Left lung (tissue), 10 donors: ENCODE data around the gene PTPRN2. TPM values are rescaled to one million over a fixed set of nuclear protein-coding genes. Genes with fewer than 3 reads are reported as not detected.

Experiments
- ATAC-seq: fragments of 200-7000 bp; cut with Tn5 transposase; one replicate; pipeline ENCODE4 v1.9.1; 2020; ENCODE audit warnings: moderate library complexity
- DNase-seq, 4 donors: peaks; one replicate each; pipeline ENCODE4 v3.0.0-alpha.2; 2013 to 2020
- H3K27ac ChIP-seq, 2 donors: fragments of 200-600 bp; sonication (generic) in 1 of 2; one replicate each; pipeline versions ENCODE4 v1.5.0 to v1.8.0; 2020 to 2021
- H3K27me3 ChIP-seq, 2 donors: fragments of 200-600 bp; sonication (generic) in 1 of 2; one replicate each; pipeline versions ENCODE4 v1.5.0 to v1.8.0; 2020 to 2021
- H3K36me3 ChIP-seq, 2 donors: fragments of 200-600 bp; sonication (generic) in 1 of 2; one replicate each; pipeline versions ENCODE4 v1.5.0 to v1.8.0; 2020 to 2021
- H3K4me1 ChIP-seq, 2 donors: fragments of 200-600 bp; one replicate each; pipeline ENCODE4 v1.8.0; 2021
- H3K4me3 ChIP-seq, 2 donors: fragments of 200-600 bp; sonication (generic) in 1 of 2; one replicate each; pipeline versions ENCODE4 v1.5.0 to v1.8.0; 2020 to 2021; ENCODE audit warnings: mild to moderate bottlenecking in 1 of 2
- H3K9me3 ChIP-seq, 2 donors: fragments of 200-600 bp; sonication (generic) in 1 of 2; one replicate each; pipeline versions ENCODE4 v1.5.0 to v1.8.0; 2020 to 2021
- CTCF ChIP-seq, 2 donors: fragments of 200-600 bp; sonication (generic) in 1 of 2; IDR thresholded peaks; one replicate each; pipeline versions ENCODE4 v1.5.0 to v1.8.0; 2021; ENCODE audit warnings: antibody characterized with exemption in 2 of 2
- intact Hi-C, 2 donors: fragments of 100-400 bp; cut with DNase I; formaldehyde crosslinking; loops; one replicate each; pipeline versions ENCODE4 v1.11.2 to v1.14.2; 2022
- polyA plus RNA-seq, 6 donors: library from polyadenylated mRNA; unstranded; fragments of 120-200 nt; gene quantifications; one replicate each; pipeline ENCODE4 v1.2.1, GENCODE V29; 2013; ENCODE audit not compliant: insufficient read length in 6 of 6
- total RNA-seq, 2 donors: library from RNA; stranded (reverse); fragmentation: NEBNext Ultra II Directional; extraction: Animal tissue kit (Norgen Biotek cat#: 25700); gene quantifications; one replicate each; pipeline ENCODE4 v1.2.1, GENCODE V29; 2021
- donor health status: DM: no; HTN: yes; CAD: no.
- donor health status: DM: no; HTN: no; CAD: no.

The PTPRN2 gene
- total and polyA plus RNA-seq, 8 donors = 4.0 to 7.8 (median 6.8) TPM

DNA sequence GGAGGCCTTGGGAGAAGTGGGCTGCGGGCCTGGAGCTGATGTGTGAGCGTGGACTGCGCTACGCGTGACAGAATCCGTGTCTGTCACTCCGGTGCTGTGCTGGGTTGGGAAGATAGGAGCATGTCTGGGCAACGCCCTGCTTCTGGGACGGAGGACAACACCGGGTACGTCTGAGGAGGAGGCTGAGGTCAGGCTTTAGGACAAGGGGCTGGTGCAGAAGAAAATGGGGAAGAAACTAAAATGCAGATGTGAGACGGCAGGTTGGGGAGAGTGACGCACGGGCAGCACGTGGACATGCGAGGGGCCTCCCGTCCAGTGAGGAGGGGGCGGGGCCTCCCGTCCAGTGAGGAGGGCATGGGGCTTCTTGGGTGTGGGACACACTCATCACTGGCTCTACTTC lies 1043.4 kb downstream of the PTPRN2 start:
- ATAC-seq (no peak), DNase-seq (peak in 2 of 4 donors; percentile 14 to 45)
- Histone ChIP-seq H3K27me3 (no peaks in the 10 kb centered on the region), H3K27ac (no peak overlapping the region), H3K4me1 (no peaks in the 10 kb centered on the region), H3K36me3 (peaks cover 0 to 6% of the 10 kb centered on the region in 2 donors), H3K9me3 (no peaks in the 10 kb centered on the region), H3K4me3 (no peak overlapping the region)
- intact Hi-C loops = no loop called here
- no peak for TF ChIP-seq CTCF (IDR thresholded peaks at IDR 0.05)

DNA sequence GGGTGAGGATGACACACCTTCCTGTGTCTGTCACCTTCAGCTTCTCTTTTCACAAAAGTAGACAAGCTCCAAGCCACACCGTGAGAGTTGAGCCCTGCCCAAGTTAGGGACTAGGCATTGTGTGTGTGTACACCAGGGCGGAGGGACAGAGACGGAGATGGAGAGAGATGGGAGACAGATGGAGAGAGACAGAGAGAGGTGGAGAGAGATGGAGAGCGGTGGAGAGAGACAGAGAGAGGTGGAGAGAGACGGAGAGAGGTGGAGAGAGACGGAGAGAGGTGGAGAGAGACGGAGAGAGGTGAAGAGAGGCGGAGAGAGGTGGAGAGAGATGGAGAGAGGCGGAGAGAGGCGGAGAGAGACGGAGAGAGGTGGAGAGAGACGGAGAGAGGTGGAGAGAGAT lies 1043.8 kb downstream of the PTPRN2 start:
- H3K9me3 ChIP-seq = no peaks in the 10 kb centered on the region
- intact Hi-C loops = no loop called here
- no peaks in the 10 kb centered on the region for H3K4me1 ChIP-seq
- no peak overlapping the region for H3K27ac ChIP-seq
- TF ChIP-seq CTCF (IDR thresholded peaks at IDR 0.05) = no peak
- ATAC-seq = no peak
- H3K36me3 ChIP-seq = peaks cover 0 to 6% of the 10 kb centered on the region in 2 donors
- H3K27me3 ChIP-seq = no peaks in the 10 kb centered on the region
- DNase-seq = peak in 1 of 4 donors; percentile 18
- H3K4me3 ChIP-seq = no peak overlapping the region

DNA sequence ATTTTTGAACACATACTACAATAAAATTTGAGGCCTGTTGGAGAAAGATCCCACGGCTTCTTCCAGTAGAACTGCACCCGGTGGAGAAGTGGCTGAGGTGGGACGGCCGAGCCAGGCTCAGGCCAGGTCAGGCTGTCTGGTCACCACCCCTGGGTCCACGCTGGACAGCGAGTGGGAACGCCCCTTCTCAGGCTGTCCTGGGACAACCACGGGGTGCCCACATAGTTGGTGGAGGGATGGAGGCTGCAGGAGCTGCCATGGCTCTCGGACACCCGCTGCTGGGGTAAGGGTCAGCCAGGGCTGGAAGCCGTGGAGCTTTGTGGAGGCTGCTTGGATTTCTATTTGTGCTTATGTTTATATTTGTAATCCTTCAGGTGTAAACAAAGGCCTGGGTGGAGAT lies 1044.3 kb downstream of the PTPRN2 start:
- DNase-seq (peak in 2 of 4 donors; percentile 22 to 63), ATAC-seq (no peak)
- H3K27ac ChIP-seq = no peak overlapping the region
- H3K36me3 ChIP-seq = peaks cover 0 to 3% of the 10 kb centered on the region in 2 donors
- intact Hi-C loops = no loop called here
- H3K9me3 ChIP-seq = no peaks in the 10 kb centered on the region
- no peak overlapping the region for H3K4me3 ChIP-seq
- TF ChIP-seq CTCF (IDR thresholded peaks at IDR 0.05) = no peak
- no peaks in the 10 kb centered on the region for H3K4me1 ChIP-seq
- no peaks in the 10 kb centered on the region for H3K27me3 ChIP-seq

DNA sequence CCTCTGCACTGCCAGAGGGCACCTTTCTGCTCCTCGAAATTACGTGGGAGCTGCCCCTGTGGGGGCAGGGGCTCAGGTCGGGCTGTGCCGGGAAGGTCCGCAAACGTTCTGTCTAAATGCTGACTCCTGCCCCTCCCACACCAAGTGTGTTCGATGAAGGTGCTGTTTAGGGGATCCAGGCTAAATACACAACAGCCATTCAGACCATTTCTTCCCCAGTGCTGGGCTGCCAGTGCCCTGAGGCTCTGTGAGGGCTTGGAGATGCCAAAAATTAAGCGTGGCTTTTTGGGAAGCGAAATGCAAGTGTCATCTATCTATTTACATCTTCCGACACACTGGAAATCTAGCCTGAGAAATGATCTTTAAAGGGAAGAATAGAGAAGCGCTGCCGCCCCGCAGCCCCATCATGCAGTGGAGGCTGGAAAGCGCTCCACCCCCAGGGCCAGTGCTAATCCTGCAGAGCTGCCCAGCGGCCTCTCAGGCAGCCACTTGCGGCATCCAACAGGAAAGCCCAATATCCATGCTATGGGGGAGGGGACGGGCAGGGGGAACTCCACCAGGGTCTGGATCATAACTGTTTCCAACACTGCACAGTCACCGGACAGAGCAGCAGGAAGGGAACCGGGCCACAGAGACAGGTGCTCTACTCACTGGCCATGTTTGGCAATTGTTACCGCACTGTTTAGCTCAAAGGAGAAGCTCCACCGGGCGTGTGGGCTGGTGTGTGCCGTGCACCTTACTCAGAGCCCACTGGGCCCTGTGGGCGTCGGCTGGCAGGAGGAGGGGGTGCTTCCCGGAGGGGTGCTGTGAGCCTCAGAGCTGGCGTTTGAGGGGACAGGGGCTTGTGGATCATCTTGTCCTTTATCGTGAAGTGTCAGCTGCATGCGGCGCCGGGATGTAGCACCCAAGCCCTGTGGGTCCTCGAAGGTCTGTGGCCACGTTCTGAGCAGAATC lies 1045.3 kb downstream of the PTPRN2 start:
- DNase-seq (peak in 2 of 4 donors; percentile 19 to 59), ATAC-seq (no peak)
- Histone ChIP-seq H3K36me3 (no peaks in the 10 kb centered on the region), H3K9me3 (no peaks in the 10 kb centered on the region), H3K4me3 (no peak overlapping the region), H3K27ac (no peak overlapping the region), H3K4me1 (no peaks in the 10 kb centered on the region), H3K27me3 (no peaks in the 10 kb centered on the region)
- TF ChIP-seq CTCF (IDR thresholded peaks at IDR 0.05) = no peak
- intact Hi-C loops = no loop called here

- H3K27me3 ChIP-seq = no peaks in the 10 kb centered on the region
- TF ChIP-seq CTCF (IDR thresholded peaks at IDR 0.05) = no peak
- H3K9me3 ChIP-seq = no peaks in the 10 kb centered on the region
- no peak overlapping the region for H3K27ac ChIP-seq
- ATAC-seq (no peak), DNase-seq (peak in 2 of 4 donors; percentile 22 to 68)
- intact Hi-C loops = no loop called here
- H3K4me1 ChIP-seq = no peaks in the 10 kb centered on the region
- no peaks in the 10 kb centered on the region for H3K36me3 ChIP-seq
- H3K4me3 ChIP-seq = no peak overlapping the region
Measured at GRCh38 chr7:157541295-157542067, 1046.1 kb downstream of the PTPRN2 start.
